22Rv1 (cell line): Measurements from ENCODE around the gene SORCS2.

Experiments
- H3K27ac ChIP-seq: fragments of 450-650 bp; 2 replicates; pipeline ENCODE4 v1.5.1; 2017
- ZFX ChIP-seq: fragments of 450-650 bp; IDR thresholded peaks from 2 replicates; pipeline ENCODE4 v1.6.1; 2017; ENCODE audit warnings: antibody characterized with exemption, borderline replicate concordance
- TF ChIP-seq, protein P1 (sequence below): fragments of 450-650 bp; IDR thresholded peaks from 2 replicates; pipeline ENCODE4 v1.5.1; 2017; ENCODE audit warnings: mild to moderate bottlenecking

The SORCS2 gene

DNA sequence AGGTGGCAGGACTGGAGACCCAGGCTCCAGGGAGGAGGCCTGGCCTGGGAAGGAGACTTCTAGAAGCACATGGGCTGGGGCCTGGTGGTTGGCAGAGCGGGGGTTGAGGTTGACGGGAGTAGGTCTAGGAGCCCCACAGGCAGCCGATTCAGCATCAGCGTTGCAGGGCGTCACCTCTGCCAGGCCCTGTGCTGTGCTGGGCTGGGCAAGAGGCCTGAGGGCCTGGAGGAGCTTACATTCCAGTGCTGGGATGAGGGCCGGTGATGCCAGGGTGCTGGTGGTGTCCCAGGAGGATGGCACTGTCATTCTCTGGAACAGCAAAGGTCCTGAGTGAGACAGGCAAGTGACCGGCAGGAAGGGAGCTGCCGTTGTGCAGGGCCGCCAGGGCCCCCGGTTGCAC, 76.6 kb downstream of the SORCS2 start:
- H3K27ac ChIP-seq: no peak overlapping the region
- TF ChIP-seq, protein P1, sequence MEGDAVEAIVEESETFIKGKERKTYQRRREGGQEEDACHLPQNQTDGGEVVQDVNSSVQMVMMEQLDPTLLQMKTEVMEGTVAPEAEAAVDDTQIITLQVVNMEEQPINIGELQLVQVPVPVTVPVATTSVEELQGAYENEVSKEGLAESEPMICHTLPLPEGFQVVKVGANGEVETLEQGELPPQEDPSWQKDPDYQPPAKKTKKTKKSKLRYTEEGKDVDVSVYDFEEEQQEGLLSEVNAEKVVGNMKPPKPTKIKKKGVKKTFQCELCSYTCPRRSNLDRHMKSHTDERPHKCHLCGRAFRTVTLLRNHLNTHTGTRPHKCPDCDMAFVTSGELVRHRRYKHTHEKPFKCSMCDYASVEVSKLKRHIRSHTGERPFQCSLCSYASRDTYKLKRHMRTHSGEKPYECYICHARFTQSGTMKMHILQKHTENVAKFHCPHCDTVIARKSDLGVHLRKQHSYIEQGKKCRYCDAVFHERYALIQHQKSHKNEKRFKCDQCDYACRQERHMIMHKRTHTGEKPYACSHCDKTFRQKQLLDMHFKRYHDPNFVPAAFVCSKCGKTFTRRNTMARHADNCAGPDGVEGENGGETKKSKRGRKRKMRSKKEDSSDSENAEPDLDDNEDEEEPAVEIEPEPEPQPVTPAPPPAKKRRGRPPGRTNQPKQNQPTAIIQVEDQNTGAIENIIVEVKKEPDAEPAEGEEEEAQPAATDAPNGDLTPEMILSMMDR: no peak
- no peak for TF ChIP-seq ZFX

DNA sequence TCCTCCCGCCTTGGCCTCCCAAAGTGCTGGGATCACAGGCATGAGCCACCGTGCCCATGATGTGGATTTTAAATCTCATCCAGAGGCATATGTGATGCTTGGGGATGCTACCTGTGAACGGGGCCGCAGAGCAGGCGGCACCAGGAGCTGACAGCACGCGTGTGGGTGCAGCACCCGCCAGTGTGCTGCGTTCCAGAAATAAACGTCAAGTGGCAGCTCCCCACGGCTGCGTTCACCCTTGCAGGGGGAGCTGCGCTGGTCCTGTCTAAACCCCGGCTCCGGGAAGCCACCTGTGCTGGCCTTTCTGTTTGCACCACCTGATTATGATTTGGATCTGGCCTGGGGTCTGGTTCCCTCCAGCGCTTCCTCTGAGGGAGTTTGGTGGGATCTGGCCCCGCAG, 77.8 kb downstream of the SORCS2 start:
- H3K27ac ChIP-seq: no peak overlapping the region
- TF ChIP-seq ZFX: no peak
- TF ChIP-seq, protein P1: no peak

DNA sequence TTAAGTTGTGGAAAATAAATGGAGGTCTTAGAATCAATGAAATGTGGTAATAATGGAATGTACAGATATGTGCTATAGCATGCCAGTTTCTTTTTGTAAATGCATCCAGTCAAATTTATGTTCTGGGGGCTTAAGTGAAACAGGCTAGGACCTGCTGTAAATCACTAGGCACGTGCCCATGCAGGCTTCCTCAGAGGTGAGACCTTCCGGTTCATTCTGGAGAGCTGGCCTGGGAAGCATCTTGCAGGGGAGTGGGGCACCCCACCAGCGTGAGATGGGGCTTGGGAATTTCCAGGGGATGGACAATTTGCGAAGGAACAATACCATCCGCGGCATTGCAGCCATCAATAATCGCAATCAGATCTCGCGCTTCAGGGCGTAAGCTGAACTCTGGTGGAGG, 80.1 kb downstream of the SORCS2 start:
- H3K27ac ChIP-seq: no peak overlapping the region
- TF ChIP-seq ZFX: no peak
- TF ChIP-seq, protein P1: no peak

DNA sequence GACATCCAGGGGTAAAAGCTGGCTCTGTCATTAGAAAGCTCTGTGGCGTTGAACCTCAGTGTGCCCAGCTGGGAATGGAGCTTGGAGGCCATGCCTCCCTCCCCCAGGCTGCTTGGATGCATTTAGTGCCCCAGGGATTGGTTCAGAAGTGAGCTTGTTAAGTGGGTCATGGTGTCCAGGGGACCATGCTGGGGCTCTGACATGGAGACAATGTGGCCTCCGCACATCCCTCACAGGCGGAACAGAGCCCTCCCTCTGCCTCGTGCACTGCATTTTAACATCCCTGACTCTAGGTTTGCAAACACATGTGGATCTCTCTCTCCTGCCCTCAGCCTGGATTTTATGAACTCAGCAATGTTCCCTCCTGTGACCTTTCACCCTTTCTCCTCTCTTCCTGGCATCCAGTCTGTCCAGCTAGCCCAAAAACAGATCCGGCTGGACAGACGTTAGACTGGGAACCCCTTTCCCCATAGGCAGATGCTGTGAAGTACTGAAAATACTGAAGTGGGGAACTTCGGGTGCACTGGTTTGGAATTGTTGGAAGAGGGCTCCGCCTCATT, 81.5 kb downstream of the SORCS2 start:
- TF ChIP-seq, protein P1: no peak
- no peak for TF ChIP-seq ZFX
- no peak overlapping the region for H3K27ac ChIP-seq

DNA sequence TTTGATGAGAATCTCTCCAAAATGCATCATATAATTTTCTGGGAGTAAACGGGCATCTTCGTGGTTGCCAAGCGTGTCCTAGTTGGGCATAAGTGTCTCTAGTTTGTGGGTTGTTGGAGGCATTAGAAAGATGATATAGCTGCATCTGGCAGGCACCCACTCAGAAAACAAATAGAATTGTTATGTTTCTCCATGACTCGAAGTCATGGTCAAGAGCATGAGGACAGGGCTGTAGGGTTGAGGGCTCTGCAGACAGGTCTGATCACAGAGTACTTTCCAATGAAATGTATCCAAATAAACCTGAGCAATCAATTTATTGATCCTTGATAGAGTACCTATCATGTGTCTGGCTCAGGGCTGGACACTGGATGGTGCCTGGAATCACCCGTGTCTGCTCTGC, 82.7 kb downstream of the SORCS2 start:
- no peak overlapping the region for H3K27ac ChIP-seq
- TF ChIP-seq, protein P1: no peak
- TF ChIP-seq ZFX: no peak

DNA sequence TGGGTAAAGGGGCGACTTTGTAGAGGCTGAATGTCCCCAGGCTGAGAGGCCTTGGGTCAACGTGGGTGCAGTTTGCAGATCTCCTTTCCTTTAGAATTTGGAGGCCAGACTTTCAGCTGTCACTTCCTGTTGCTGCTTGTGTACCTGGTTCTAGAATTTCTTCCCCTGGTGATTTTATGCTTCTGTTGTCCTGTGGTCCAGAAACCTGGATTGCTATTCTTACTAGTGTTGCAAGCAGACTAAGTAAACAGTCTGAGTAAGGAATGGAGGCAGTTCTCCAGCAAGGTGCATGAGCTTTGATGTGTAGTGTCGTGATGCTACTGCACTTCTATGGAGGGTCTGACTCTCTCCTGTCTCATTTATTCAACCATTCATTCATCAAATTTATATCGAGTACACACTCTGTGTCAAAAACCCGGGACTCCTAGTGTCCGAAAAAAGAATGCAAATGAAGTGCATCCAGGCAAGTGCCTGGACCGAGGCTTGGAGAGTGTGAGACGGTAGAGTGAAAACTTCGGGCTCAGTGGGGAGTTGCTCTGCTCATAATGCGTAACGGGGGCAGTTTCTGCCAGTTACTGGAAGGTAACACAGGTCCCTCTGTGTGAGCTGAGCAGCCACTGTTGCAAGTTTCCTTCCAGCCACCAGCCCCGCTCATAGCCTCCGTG, 83.3 kb downstream of the SORCS2 start:
- H3K27ac ChIP-seq: no peak overlapping the region
- TF ChIP-seq ZFX: no peak
- TF ChIP-seq, protein P1: no peak

DNA sequence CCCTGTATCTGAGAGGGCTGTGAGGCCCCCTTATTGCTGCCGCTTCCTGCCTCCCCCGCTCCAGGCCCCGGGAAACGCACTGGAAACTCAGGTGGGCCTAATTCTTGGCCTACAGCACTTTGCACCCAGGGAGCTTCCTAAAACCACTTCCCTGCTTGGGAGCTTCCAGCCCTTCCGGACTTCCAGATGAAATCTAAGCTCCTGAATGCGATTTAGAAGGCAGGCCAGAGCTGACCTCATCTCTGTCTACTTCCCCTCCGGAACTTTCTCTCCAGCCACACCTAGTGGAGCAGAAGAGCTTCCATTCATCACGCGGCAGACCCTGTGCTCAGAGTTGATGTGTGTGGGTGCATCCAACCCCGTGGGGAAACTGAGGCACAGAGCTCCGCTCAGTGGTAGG, 84.2 kb downstream of the SORCS2 start:
- TF ChIP-seq ZFX: no peak
- TF ChIP-seq, protein P1: no peak

More for the DNA sequence above, 84.2 kb downstream of the SORCS2 start:
- no peak overlapping the region for H3K27ac ChIP-seq
